Measurements from ENCODE around the gene KIZ. TPM values are rescaled to one million over a fixed set of nuclear protein-coding genes. Genes with fewer than 3 reads are reported as not detected.
"Not testable (repeated sequence)": the region's sequence is repeated elsewhere in the genome, so short reads cannot be mapped to it uniquely, and the experiment has no call there.

Gene KIZ
- total RNA-seq, 1 donor from 2014 or later: 5.3 TPM

GRCh38 chr20:21219686-21220085 lies 93.8 kb downstream of the KIZ start:
- no peak for DNase-seq (ENCODE audit: extremely low read depth, low read depth, low spot score)

DNA sequence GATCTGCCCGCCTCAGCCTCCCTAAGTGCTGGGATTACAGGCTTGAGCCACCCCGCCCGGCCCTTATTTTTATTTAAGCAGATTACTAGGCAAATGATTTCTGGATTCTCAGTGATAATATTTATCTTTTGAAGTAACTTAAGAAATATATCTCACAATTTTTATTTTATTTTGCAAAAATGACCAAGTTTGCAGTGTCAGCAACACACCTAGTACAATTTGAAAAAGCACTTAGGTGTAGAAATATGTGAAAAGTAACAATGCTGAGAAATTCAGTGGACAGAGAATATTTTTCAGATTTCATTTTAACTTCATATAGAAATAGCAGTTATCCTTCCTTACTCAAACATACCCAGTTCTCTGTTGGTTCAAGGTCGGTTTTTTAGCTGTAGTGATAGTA lies 98.3 kb downstream of the KIZ start:
- no peak for DNase-seq (ENCODE audit: extremely low read depth, low read depth, low spot score)

DNA sequence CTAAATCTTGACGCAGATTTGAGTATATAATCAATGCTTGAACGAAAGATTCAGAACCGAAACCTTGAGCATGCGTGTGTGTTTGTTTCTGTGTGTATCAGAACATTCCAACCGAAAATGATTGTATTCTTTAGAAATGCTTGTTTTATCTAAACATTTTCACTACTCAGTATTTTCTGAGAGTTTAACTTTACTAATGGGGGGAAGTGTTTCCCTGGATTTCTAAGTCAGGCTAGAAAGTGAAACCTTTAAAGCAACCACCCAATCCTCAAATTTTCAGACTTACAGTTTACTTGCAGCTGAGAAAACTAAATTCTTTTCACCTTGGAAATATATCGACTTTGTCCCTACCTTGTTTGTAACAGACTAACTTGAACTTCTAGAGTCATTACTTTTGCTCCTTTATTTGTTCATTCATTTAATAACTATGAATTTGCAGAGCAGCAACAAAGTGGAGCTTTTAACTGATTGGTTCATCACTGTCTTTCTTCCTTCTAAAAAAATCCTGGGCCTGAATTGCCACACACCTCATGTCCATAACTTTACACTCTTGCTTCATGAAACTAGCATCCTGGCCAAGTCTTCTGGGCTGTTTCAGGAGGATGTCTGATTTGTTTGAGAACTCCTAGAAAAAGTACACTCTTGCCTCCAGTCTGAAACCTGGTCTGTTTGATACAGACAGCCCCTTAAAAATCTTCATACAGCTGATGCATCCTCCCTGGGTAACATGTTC lies 99.5 kb downstream of the KIZ start:
- no peak for DNase-seq (ENCODE audit: extremely low read depth, low read depth, low spot score)

DNA sequence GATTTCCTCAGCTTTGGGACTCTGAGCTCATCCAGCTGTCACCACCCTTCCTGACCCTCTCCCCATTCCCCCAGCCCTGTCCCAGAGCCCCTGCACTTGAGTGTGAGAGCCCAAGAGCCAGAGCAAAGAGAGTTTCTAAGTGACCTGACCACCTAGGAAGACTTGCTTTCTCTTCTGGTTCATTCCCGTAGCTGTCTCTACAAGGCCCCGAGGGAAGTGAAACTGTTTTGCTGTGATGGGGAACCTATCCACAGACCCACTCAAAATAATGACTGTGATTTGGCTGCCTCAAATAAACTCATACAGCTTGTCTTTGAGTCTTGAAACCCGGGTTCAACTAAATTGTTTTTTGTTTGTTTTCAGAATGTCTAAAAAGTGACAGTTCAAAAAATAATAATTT lies 102.6 kb downstream of the KIZ start:
- no peak for DNase-seq (ENCODE audit: extremely low read depth, low read depth, low spot score)

DNA sequence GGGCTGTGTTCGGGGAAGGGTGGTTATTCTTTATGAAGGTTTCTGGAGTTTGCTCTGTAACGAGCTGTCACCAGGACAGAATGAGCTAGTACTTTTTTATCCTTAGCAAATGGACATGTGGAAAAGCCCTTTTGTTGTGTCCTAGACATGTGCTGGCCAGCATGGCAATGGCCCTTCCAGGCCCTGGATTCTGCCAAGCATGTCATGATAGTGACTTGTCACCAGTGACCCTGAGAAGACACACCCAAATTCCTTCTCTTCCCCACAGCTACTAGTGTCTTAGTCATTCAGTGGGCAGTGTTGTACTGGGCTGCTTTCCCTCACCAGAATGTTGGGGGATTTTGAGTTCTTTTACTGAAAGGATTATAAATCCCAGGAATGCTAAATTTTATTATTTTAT lies 103.3 kb downstream of the KIZ start:
- no peak for DNase-seq (ENCODE audit: extremely low read depth, low read depth, low spot score)

GRCh38 chr20:21230220-21230619 lies 104.3 kb downstream of the KIZ start:
- DNase-seq (ENCODE audit: extremely low read depth, low read depth, low spot score): no peak

DNA sequence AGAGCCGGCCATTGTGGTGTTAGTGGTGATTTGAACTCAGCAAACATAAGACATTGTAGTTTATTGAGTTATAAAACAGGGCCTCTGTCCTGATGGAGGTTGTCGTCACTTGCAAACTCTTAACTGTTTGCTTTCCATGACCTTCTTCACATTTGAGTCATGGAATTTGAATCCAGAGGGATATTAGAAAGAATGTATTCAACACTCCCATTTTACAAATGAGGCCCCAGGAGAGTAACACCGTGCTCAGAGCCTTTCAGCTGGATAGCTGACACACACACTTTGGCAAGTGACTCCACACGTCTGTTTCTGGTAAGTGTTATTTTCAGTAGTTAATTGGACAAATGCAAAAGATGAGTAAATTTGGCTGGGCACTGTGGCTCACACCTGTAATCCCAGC lies 104.8 kb downstream of the KIZ start:
- no peak for DNase-seq (ENCODE audit: extremely low read depth, low read depth, low spot score)

DNA sequence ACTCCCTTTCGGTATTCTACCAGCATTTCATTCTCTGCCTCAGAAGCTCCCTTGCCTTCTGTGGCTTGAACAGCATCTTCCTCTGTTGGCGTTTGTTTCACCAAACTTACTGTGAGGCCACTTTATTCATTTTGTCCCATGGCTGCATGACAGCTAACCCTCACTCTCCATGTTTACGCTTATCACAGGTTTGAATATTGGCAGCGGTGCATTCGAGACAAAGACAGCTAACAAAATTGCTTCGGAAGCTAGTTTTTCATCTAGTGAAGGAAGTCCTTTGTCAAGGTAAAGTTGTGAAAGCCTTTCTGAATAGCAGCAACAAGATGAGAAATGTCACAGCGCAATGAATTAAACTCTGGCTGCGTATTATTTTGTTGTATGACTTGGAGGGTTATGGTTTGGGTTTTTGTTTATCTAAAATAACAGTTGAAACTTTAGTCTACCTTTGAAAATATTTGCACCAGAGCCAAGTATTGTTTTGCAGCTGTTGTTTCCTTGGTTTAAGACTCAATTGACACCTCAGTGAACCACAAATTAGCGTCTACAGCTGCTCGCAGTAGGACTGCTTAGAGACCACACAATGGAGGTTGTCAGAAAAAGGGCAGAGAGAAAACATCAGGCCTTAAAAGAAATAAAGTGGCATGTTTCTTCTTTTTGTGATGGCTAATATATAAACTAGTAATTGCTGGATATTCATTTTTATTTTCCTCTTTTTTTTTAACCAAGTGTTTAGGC lies 106.8 kb downstream of the KIZ start:
- no peak for DNase-seq (ENCODE audit: extremely low read depth, low read depth, low spot score)

DNA sequence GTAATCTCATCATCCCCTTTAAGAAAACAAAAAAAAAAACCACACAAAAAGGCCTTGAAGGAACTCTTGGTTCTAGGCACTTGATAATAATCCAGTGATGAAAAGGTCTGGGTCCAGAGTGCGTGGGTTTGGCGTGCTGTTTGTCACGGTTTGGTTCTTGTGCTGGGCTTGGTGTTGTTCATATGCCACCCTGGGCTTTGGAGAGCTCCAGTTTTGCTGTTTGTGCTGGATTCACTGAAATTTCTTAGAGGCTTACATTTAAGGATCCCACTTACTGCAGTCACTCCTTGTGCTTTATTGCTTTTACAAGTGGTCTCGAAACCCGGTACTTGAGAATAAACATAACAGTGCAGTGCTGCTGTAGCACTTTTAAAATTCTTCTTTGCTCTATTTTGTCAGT lies 108.4 kb downstream of the KIZ start:
- no peak for DNase-seq (ENCODE audit: extremely low read depth, low read depth, low spot score)

DNA sequence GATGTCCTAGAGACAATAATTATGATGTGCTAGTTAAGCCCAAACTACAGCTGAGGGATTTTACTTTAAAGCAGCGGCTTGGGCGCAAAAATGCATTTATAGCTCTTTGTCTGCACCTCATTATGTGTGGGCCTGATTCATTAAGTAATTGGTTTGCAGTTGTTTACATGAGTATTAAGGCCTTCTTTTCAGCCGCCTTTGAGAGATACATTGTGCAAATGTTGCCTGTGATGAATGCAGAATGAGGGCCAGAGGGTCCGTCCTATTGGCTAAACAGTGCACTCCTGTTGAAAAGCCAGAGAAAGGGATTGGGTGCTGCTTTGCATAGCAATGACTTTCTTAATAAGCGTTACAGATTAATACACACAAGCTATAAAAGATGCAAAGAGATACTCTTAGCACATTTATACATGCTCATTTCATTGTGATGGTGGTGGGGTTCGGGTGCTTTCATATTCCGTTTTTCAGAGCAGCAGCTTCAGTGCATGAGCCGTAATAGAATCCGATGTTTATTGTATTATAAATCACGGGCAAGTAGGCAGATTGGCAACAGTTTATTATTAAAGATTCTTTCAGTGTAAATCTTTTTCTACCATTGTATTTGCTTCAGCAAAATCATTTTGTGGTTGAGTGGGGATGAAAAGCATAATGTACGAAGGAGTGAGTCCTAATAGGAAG lies 109.1 kb downstream of the KIZ start:
- DNase-seq (ENCODE audit: extremely low read depth, low read depth, low spot score): no peak

DNA sequence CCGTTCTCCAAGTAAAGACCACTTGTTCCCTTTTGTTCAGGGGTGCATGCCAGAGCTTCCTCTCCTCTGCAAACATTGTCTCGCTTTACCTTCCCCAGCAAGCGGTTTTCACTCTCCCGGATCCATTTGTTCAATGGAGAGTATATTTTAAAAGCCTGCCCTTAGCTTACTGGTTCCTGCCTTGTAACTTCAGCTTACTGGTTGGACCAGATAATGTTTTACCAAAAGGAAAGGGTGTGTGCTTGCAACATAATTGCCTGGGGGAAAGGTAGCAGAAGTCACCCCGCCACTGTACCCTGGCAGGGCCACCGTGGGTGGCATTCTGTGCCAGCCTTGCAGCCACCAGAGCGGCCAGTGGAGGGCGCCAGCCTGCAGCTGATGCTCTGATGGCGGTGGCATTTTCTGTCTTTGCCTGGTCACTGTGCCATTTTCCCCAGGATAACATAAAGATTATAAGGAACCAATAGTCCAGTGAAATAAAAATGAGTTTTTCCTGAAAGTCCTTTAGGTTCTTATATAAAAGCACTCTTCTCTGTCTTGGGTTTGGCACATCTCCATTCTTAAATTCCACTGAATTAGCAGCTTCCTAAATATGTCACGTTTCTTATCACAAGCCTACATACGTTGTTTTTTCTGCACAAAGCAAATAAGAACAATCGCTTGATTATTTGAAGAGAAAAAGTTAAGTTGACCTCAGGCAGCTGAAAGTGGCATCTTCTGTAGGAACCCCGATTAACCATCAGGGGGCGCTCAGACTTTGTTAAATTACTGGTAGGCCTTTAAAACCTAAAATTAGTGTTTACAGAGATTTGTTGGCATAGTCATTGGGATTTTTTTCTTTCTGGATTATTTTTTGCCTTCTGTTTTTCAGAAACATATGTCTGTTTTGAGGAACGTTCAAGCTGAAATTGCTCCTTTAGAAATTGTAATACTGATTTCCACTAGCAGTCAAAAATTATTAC lies 109.9 kb downstream of the KIZ start:
- DNase-seq (ENCODE audit: extremely low read depth, low read depth, low spot score): peak; percentile 56

DNA sequence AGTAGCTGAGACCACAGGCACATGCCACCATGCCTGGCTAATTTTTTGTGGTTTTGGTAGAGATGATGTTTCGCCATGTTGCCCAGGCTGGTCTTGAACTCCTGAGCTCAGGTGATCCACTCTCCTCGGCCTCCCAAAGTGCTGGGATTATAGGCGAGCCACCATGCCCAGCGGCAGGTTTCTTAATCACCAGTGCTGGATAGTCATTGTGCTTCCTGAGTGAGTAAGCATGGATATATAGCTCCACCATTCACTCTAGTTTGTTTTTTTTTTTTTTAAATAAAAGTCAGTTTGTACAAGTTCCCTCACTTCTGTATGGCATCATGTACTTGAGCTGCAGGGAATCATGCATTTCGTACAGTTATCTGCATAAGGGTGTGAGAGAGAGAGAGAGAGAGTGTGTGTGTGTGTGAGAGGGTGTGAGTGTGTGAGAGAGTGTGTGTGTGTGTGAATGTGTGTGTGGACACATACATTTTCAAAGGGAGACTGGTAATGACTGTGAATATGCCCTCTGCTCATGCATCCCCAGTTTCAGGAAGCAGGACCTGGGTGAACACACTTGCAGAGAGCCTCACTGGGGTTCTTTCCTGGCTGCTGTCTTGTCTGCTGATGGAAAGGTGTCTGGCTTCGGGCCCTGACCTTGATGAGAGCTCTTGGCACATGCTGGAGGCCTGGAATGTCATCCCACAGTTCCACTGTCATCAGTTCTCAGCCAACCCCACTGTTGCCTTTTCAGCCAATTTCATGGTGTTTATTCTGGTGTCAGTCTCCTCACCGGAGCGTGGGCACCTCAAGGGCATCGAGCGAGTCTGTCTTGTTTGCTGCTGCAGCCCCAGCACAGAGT lies 112.3 kb downstream of the KIZ start:
- DNase-seq (ENCODE audit: extremely low read depth, low read depth, low spot score): no peak

DNA sequence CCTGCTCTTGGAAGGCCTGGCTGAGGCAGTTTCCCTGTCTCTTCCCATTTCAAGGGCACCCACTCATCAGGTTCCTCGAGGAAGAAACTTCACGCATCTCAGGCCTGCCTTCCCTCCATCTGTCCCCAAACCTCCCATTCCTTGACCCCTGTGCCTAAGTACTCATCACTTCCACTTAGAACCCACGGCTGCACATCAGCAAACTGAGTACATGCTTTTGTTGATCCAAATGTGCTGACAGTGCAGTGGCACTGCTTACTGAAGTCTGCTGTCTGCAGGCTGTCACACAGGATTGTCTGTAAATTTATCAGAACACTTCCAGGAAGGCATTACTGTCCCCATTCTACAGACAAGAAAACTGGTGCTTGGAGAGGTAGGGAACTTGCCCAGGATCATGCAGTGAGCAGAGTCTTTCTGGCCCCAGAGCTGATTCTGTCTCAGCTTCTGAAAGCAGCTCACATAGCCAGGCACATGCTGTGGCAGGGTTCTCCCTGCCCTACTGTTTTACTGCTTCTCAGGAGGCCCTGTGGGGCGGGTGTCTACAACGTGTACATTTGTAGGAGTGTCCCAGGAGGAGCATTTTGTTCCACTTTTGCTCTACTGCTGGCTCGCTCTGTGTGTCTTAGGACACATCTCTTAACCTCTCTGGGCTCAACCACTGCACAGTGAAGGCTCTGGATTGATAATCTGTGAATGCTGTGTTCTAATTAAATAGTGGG lies 113.1 kb downstream of the KIZ start:
- DNase-seq (ENCODE audit: extremely low read depth, low read depth, low spot score): no peak

DNA sequence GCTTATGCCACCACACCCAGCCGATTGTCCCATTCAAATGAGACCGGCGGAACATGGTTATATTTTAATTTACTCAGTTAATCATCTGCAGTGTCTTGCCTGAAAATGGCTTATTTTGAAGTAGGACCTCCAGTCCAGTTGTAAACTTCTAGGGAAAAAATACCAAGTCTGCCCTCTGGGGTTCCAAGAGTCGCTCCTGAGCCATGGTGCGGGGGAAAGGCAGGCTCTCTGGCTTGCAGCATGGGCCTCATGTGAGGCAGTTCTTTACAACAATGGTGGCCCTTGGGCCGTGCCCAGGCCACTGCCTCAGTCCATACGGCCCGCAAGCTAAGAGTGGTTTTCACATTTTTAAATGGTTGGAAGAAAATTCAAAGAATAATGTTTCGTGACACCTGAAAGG lies 114.5 kb downstream of the KIZ start:
- no peak for DNase-seq (ENCODE audit: extremely low read depth, low read depth, low spot score)

DNA sequence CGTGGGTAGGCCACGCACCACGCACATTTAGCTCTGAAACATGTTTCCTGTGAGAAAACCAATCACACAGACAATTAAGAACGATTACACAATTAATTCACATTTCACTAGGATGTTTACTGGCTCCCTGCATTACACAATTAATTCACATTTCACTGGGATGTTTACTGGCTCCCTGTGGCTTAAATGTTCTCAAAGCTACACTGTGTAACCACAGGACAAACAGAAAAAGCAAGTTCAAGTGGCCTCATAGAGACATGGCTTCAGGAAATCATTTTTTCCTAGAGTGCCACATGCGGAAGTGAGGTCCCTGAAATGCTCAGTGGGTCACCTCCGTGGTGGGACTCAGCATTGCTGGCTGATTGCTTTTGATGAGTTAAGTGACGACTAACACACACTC lies 115.5 kb downstream of the KIZ start:
- DNase-seq (ENCODE audit: extremely low read depth, low read depth, low spot score): no peak

- no peak for DNase-seq (ENCODE audit: extremely low read depth, low read depth, low spot score)
Observed at GRCh38 chr20:21243811-21244210, 117.9 kb downstream of the KIZ start.

GRCh38 chr20:21244808-21245207 lies 118.9 kb downstream of the KIZ start:
- no peak for DNase-seq (ENCODE audit: extremely low read depth, low read depth, low spot score)

GRCh38 chr20:21246161-21246560 lies 120.3 kb downstream of the KIZ start:
- DNase-seq (ENCODE audit: extremely low read depth, low read depth, low spot score): no peak

DNA sequence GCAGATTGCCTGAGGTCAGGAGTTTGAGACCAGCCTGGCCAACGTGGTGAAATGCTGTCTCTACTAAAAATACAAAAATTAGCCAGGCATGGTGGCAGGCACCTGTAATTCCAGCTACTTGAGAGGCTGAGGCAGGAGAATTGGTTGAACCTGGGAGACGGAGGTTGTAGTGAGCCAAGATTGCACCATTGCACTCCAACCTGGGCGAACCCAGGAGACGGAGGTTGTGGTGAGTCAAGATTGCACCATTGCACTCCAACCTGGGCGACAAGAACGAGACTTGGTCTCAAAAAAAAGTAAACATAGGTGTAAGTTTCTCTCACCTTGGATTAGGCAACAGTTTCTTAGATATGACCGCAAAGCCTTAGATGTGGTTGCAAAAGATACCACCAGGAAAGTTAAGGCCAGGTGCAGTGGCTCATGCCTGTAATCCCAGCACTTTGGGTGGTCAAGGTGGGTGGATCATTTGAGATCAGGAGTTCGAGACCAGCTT lies 121.8 kb downstream of the KIZ start:
- not testable (repeated sequence) for DNase-seq (ENCODE audit: extremely low read depth, low read depth, low spot score)

Measured in glomerular endothelial cell (primary cell).